HL-60 (cell line): ENCODE data around the gene DCPS.

Source experiments
- DNase-seq, 2 experiments: peaks; one replicate each; pipeline ENCODE4 v3.0.0-alpha.2; 2010 to 2020; ENCODE audit warnings: low read depth in 1 of 2, low spot score in 1 of 2
- H3K27ac ChIP-seq: fragments of 250-450 bp; sonication (Bioruptor Pico); replicated peaks from 2 replicates; pipeline ENCODE4 v1.5.1; 2020; ENCODE audit warnings: mild to moderate bottlenecking, moderate library complexity
- H3K27me3 ChIP-seq: fragments of 250-450 bp; sonication (Bioruptor Pico); 2 replicates; pipeline ENCODE4 v1.5.1; 2021; ENCODE audit warnings: mild to moderate bottlenecking, moderate library complexity; ENCODE audit not compliant: insufficient read depth, poor library complexity, severe bottlenecking
- H3K4me3 ChIP-seq: replicated peaks from 2 replicates; pipeline ENCODE4 v1.5.1; 2011; ENCODE audit warnings: mild to moderate bottlenecking, control low read depth, low read length; ENCODE audit not compliant: insufficient read depth
- CTCF ChIP-seq: IDR thresholded peaks from one replicate; pipeline ENCODE4 v1.5.1; 2011; ENCODE audit warnings: low read length, control low read depth, inconsistent platforms; ENCODE audit not compliant: insufficient read depth
- GABPA ChIP-seq: IDR thresholded peaks from 2 replicates; pipeline ENCODE4 v1.6.1; 2012; ENCODE audit warnings: low read depth
- POLR2AphosphoS5 ChIP-seq: IDR thresholded peaks from 2 replicates; pipeline ENCODE4 v1.6.1; 2012; ENCODE audit warnings: low read depth
- REST ChIP-seq: IDR thresholded peaks from 2 replicates; pipeline ENCODE4 v1.6.1; 2012; ENCODE audit warnings: low read depth; ENCODE audit not compliant: insufficient replicate concordance
- SPI1 ChIP-seq: IDR thresholded peaks from 2 replicates; pipeline ENCODE4 v1.6.1; 2012; ENCODE audit warnings: low read depth, mild to moderate bottlenecking, borderline replicate concordance

DCPS gene

GRCh38 chr11:126328001-126328390 is 24.1 kb downstream of the DCPS start:
- DNase-seq: no peak

GRCh38 chr11:126328444-126328843 is 24.6 kb downstream of the DCPS start:
- Histone ChIP-seq H3K27ac (no peak overlapping the region), H3K27me3 (no peaks in the 10 kb centered on the region), H3K4me3 (no peak overlapping the region)
- DNase-seq: no peak
- TF ChIP-seq REST (no peak), POLR2AphosphoS5 (no peak), SPI1 (0 out of 2 replicates have a peak, but pooled peaks have one; percentile 3)

More at GRCh38 chr11:126328001-126328390, 24.1 kb downstream of the DCPS start:
- Histone ChIP-seq H3K4me3 (no peak overlapping the region), H3K27ac (peak overlapping the region; percentile 23), H3K27me3 (no peaks in the 10 kb centered on the region)
- TF ChIP-seq POLR2AphosphoS5: no peak
- no peak for TF ChIP-seq REST
- TF ChIP-seq SPI1: no peak
- TF ChIP-seq CTCF: no peak
- TF ChIP-seq GABPA: no peak

- DNase-seq: no peak
- Histone ChIP-seq H3K4me3 (no peak overlapping the region), H3K27ac (no peak overlapping the region), H3K27me3 (no peaks in the 10 kb centered on the region)
- no peak for TF ChIP-seq SPI1
- TF ChIP-seq GABPA: no peak
- TF ChIP-seq POLR2AphosphoS5: no peak
- no peak for TF ChIP-seq CTCF
- TF ChIP-seq REST: no peak
These were observed 25.2 kb downstream of the DCPS start for GRCh38 chr11:126328938-126329643.
